ENCODE data around the gene SCRN3. TPM values are rescaled to one million over a fixed set of nuclear protein-coding genes. Genes with fewer than 3 reads are reported as not detected.

SCRN3 gene
- polyA plus RNA-seq, 1 of the 3 experiments (the other 2 are of a cell fraction): 14.7 TPM

- Histone ChIP-seq H3K9me2 (no peaks in the 10 kb centered on the region), H3K4me1 (ENCODE audit: control insufficient read depth in 1 of 2, insufficient read depth in 2 of 2, low read depth in 1 of 2, low read length in 1 of 2) (peaks cover 0 to 4% of the 10 kb centered on the region in 2 experiments; a peak in 2 of 4 replicates), H3K4me2 (peak overlapping the region; percentile 83), H3K27ac (ENCODE audit: low read depth in 2 of 2, low read length in 1 of 2) (peak overlapping the region; percentile 76 to 83; a peak in 3 of 4 replicates), H3K4me3 (ENCODE audit: low read depth in 2 of 2, low read length in 1 of 2) (peak overlapping the region; percentile 75 to 99), H4K20me1 (ENCODE audit: insufficient read depth) (no peaks in the 10 kb centered on the region), H3K79me2 (ENCODE audit: insufficient read depth) (peaks cover 50% of the 10 kb centered on the region), H2AFZ (ENCODE audit: low read depth) (peak overlapping the region; percentile 95), H3F3A (replicated peaks; ENCODE audit: insufficient read depth) (peaks cover 6% of the 10 kb centered on the region), H3K36me3 (replicated peaks in 1 of 2; ENCODE audit: control insufficient read depth in 1 of 2, insufficient read depth in 2 of 2, low read length in 1 of 2) (peaks cover 14 to 26% of the 10 kb centered on the region in 2 experiments), H3K27me3 (ENCODE audit: insufficient read depth) (no peaks in the 10 kb centered on the region), H3K9me3 (no peaks in the 10 kb centered on the region), H3K9ac (peak overlapping the region; percentile 76)
- peak; percentile 17 for DNase-seq
- WGBS (ENCODE audit: low lambda C conversion rate): 10% methylated on average over 24 of the region's 27 CpGs
- TF ChIP-seq CHD2 (IDR thresholded peaks at IDR 0.05; ENCODE audit: low read length, partially characterized antibody): no peak
- no peak for TF ChIP-seq RCOR1 (IDR thresholded peaks at IDR 0.05; ENCODE audit: low read length)
- TF ChIP-seq NRF1 (IDR thresholded peaks at IDR 0.05; ENCODE audit: low read depth, low read length): no peak
- TF ChIP-seq, protein P1, sequence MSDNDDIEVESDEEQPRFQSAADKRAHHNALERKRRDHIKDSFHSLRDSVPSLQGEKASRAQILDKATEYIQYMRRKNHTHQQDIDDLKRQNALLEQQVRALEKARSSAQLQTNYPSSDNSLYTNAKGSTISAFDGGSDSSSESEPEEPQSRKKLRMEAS (IDR thresholded peaks at IDR 0.05; ENCODE audit: low read depth): 0 out of 2 replicates have a peak, but pooled peaks have one; percentile 12
- TF ChIP-seq, protein P2, sequence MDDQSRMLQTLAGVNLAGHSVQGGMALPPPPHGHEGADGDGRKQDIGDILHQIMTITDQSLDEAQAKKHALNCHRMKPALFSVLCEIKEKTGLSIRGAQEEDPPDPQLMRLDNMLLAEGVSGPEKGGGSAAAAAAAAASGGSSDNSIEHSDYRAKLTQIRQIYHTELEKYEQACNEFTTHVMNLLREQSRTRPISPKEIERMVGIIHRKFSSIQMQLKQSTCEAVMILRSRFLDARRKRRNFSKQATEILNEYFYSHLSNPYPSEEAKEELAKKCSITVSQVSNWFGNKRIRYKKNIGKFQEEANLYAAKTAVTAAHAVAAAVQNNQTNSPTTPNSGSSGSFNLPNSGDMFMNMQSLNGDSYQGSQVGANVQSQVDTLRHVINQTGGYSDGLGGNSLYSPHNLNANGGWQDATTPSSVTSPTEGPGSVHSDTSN (IDR thresholded peaks at IDR 0.05): no peak
- no peak for TF ChIP-seq NFIC (IDR thresholded peaks at IDR 0.05; ENCODE audit: borderline replicate concordance)
- TF ChIP-seq MEF2A (IDR thresholded peaks at IDR 0.05; ENCODE audit: borderline replicate concordance, low read depth): no peak
- 0 out of 4 replicates have a peak, but pooled peaks of 1 of the 2 experiments have one; percentile 4 for TF ChIP-seq EP300 (IDR thresholded peaks at IDR 0.05; ENCODE audit: borderline replicate concordance in 1 of 2, low read depth in 1 of 2, low read length in 1 of 2)
- ChIA-PET CTCF (interaction anchor here (0.9 to 1.2 kb wide), 3 partner anchors 21 to 66 kb away, joined by 3 to 5 read pairs (median 4); no protein-coding TSS in a partner anchor), POLR2A (interaction anchor here (1.0 kb wide), 3 partner anchors 17 to 54 kb away, joined by 3 to 4 read pairs (median 3); no protein-coding TSS in a partner anchor)
Measured at GRCh38 chr2:174395969-174396630, 570 bp downstream of the SCRN3 start.

- no peak overlapping the region for H3K4me3 ChIP-seq (ENCODE audit: low read depth in 2 of 2, low read length in 1 of 2)
- H3K79me2 ChIP-seq (ENCODE audit: insufficient read depth): peaks cover 33% of the 10 kb centered on the region
- ChIA-PET CTCF (no interaction called here), POLR2A (no interaction called here)
- no peak overlapping the region for H3K27ac ChIP-seq (ENCODE audit: low read depth in 2 of 2, low read length in 1 of 2)
- H3K27me3 ChIP-seq (ENCODE audit: insufficient read depth): no peaks in the 10 kb centered on the region
- H2AFZ ChIP-seq (ENCODE audit: low read depth): no peak overlapping the region
- H4K20me1 ChIP-seq (ENCODE audit: insufficient read depth): no peaks in the 10 kb centered on the region
- peaks cover 12 to 30% of the 10 kb centered on the region in 2 experiments for H3K36me3 ChIP-seq (replicated peaks in 1 of 2; ENCODE audit: control insufficient read depth in 1 of 2, insufficient read depth in 2 of 2, low read length in 1 of 2)
- peaks cover 0 to 4% of the 10 kb centered on the region in 2 experiments; a peak in 2 of 4 replicates for H3K4me1 ChIP-seq (ENCODE audit: control insufficient read depth in 1 of 2, insufficient read depth in 2 of 2, low read depth in 1 of 2, low read length in 1 of 2)
- 75% methylated on average over 3 of the region's 3 CpGs for WGBS (ENCODE audit: low lambda C conversion rate)
- no peak overlapping the region for H3K4me2 ChIP-seq
- H3K9me2 ChIP-seq: no peaks in the 10 kb centered on the region
- H3K9ac ChIP-seq: no peak overlapping the region
- no peak for TF ChIP-seq GATA2 (CRISPR knock-in tag; IDR thresholded peaks at IDR 0.05)
- TF ChIP-seq, protein P2 (IDR thresholded peaks at IDR 0.05): no peak
- no peak for TF ChIP-seq FOSL2 (IDR thresholded peaks at IDR 0.05; ENCODE audit: borderline replicate concordance, low read depth)
- TF ChIP-seq, protein P3, sequence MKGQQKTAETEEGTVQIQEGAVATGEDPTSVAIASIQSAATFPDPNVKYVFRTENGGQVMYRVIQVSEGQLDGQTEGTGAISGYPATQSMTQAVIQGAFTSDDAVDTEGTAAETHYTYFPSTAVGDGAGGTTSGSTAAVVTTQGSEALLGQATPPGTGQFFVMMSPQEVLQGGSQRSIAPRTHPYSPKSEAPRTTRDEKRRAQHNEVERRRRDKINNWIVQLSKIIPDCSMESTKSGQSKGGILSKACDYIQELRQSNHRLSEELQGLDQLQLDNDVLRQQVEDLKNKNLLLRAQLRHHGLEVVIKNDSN (IDR thresholded peaks at IDR 0.05; ENCODE audit: borderline replicate concordance, low read depth): no peak
- no peak for TF ChIP-seq POLR2AphosphoS5 (IDR thresholded peaks at IDR 0.05; ENCODE audit: low read depth, low read length)
- TF ChIP-seq NRF1 (IDR thresholded peaks at IDR 0.05; ENCODE audit: low read depth, low read length): no peak
- TF ChIP-seq CTCF (IDR thresholded peaks at IDR 0.05): no peak
- no peak for TF ChIP-seq MEF2A (IDR thresholded peaks at IDR 0.05; ENCODE audit: borderline replicate concordance, low read depth)
- H3K9me3 ChIP-seq: no peaks in the 10 kb centered on the region
- peaks cover 6% of the 10 kb centered on the region for H3F3A ChIP-seq (replicated peaks; ENCODE audit: insufficient read depth)
- no peak for DNase-seq
Measured at GRCh38 chr2:174397773-174398172, 2.2 kb downstream of the SCRN3 start.

Data from SK-N-SH (cell line).